HepG2 (cell line): ENCODE results near the gene TKFC. TPM values are rescaled to one million over a fixed set of nuclear protein-coding genes. Genes with fewer than 3 reads are reported as not detected.

Experiments
- CBX1 ChIP-seq: IDR thresholded peaks from one replicate; pipeline ENCODE4 v1.6.1; 2016; ENCODE audit warnings: antibody characterized with exemption, low read depth
- CC2D1A ChIP-seq: sonication (generic); formaldehyde crosslinking; IDR thresholded peaks from 2 replicates; pipeline ENCODE4 v1.8.1; 2023; ENCODE audit warnings: mild to moderate bottlenecking, missing genetic modification reagents
- FOSL1 ChIP-seq: sonication (generic); formaldehyde crosslinking; IDR thresholded peaks from 2 replicates; pipeline ENCODE4 v1.9.0; 2021; ENCODE audit warnings: missing genetic modification reagents, borderline replicate concordance
- GTF3A ChIP-seq: sonication (generic); formaldehyde crosslinking; conservative IDR thresholded peaks from 2 replicates; pipeline ENCODE4 v1.4.0; 2020; ENCODE audit warnings: mild to moderate bottlenecking, missing genetic modification reagents
- HNRNPK ChIP-seq: fragments of 200-400 bp; formaldehyde crosslinking; IDR thresholded peaks from 2 replicates; pipeline ENCODE4 v1.6.1; 2018; ENCODE audit warnings: low read length, low read depth, moderate library complexity, mild to moderate bottlenecking; ENCODE audit not compliant: poor library complexity, severe bottlenecking
- HNRNPLL ChIP-seq: fragments of 200-400 bp; formaldehyde crosslinking; IDR thresholded peaks from 2 replicates; pipeline ENCODE4 v1.6.1; 2017; ENCODE audit warnings: mild to moderate bottlenecking, low read depth, low read length; ENCODE audit not compliant: poor library complexity, severe bottlenecking
- JUNB ChIP-seq: sonication (generic); formaldehyde crosslinking; IDR thresholded peaks from 2 replicates; pipeline ENCODE4 v1.8.0; 2022; ENCODE audit warnings: missing genetic modification reagents, mild to moderate bottlenecking, borderline replicate concordance
- KDM1A ChIP-seq: IDR thresholded peaks from 2 replicates; pipeline ENCODE4 v1.6.1; 2016; ENCODE audit warnings: missing compliant biosample characterization
- MTA1 ChIP-seq: sonication (generic); formaldehyde crosslinking; IDR thresholded peaks from 2 replicates; pipeline ENCODE4 v1.4.0; 2020; ENCODE audit warnings: missing genetic modification reagents, mild to moderate bottlenecking, borderline replicate concordance
- POLR2G ChIP-seq: fragments of 200-400 bp; formaldehyde crosslinking; IDR thresholded peaks from 2 replicates; pipeline ENCODE4 v1.6.1; 2018; ENCODE audit warnings: mild to moderate bottlenecking, low read depth, low read length, moderate library complexity
- XRCC5 ChIP-seq: fragments of 200-400 bp; formaldehyde crosslinking; optimal IDR thresholded peaks from 2 replicates; pipeline ENCODE3; 2017; ENCODE audit warnings: mild to moderate bottlenecking, low read length
- ZC3H13 ChIP-seq: sonication (generic); formaldehyde crosslinking; IDR thresholded peaks from 2 replicates; pipeline ENCODE4 v1.8.1; 2023; ENCODE audit warnings: mild to moderate bottlenecking, missing genetic modification reagents, moderate library complexity
- ZMYM3 ChIP-seq: sonication (generic); formaldehyde crosslinking; IDR thresholded peaks from 2 replicates; pipeline ENCODE4 v1.5.1; 2020; ENCODE audit warnings: mild to moderate bottlenecking, missing genetic modification reagents
- ZNF205 ChIP-seq: IDR thresholded peaks from 2 replicates; pipeline ENCODE4 v1.6.1; 2018; ENCODE audit warnings: missing biosample characterization, missing genetic modification reagents
- ZNF256 ChIP-seq: sonication (generic); formaldehyde crosslinking; conservative IDR thresholded peaks from 2 replicates; pipeline ENCODE4 v1.4.0; 2020; ENCODE audit warnings: missing genetic modification reagents
- ZNF430 ChIP-seq: sonication (generic); formaldehyde crosslinking; IDR thresholded peaks from 2 replicates; pipeline ENCODE4 v1.9.0; 2021; ENCODE audit warnings: mild to moderate bottlenecking, missing genetic modification reagents
- ZNF432 ChIP-seq: sonication (generic); formaldehyde crosslinking; IDR thresholded peaks from 2 replicates; pipeline ENCODE4 v1.5.0; 2020; ENCODE audit warnings: missing genetic modification reagents, mild to moderate bottlenecking, borderline replicate concordance
- ZNF468 ChIP-seq: sonication (generic); formaldehyde crosslinking; IDR thresholded peaks from 2 replicates; pipeline ENCODE4 v1.8.0; 2022; ENCODE audit warnings: mild to moderate bottlenecking, moderate library complexity, missing genetic modification reagents
- polyA plus RNA-seq, 8 experiments: library from polyadenylated mRNA; depleted of rRNA in 3 of 8; stranded (reverse) in 7 of 8; unstranded in 1 of 8; fragments of >200 nt; fragmentation: Illumina TruSeq in 4 of 8; extraction: Trizol in 4 of 8; gene quantifications; 2 replicates each; pipeline versions ENCODE4 v1.2.1 to v1.2.3, GENCODE V29; 2011 to 2016; ENCODE audit warnings: low read depth in 4 of 8, missing spikeins in 1 of 8, mixed read lengths in 1 of 8; ENCODE audit not compliant: insufficient read depth in 1 of 8
- total RNA-seq, 5 experiments: library from RNA; depleted of rRNA; stranded (reverse); fragments of >200 nt; fragmentation: Illumina TruSeq; extraction: Trizol; gene quantifications; 2 replicates each; pipeline ENCODE4 v1.2.3, GENCODE V29; 2016; ENCODE audit warnings: low read depth in 1 of 5
- TF ChIP-seq, protein P1 (sequence below): sonication (generic); formaldehyde crosslinking; conservative IDR thresholded peaks from 2 replicates; pipeline ENCODE4 v1.4.0; 2020; ENCODE audit warnings: mild to moderate bottlenecking, missing genetic modification reagents, moderate library complexity
- TF ChIP-seq, protein P2 (sequence below): sonication (generic); formaldehyde crosslinking; conservative IDR thresholded peaks from 2 replicates; pipeline ENCODE4 v1.8.0; 2022; ENCODE audit warnings: low read depth, missing genetic modification reagents
- TF ChIP-seq, protein P3 (sequence below): sonication (generic); formaldehyde crosslinking; IDR thresholded peaks from 2 replicates; pipeline ENCODE4 v1.5.0; 2020; ENCODE audit warnings: missing genetic modification reagents
- TF ChIP-seq, protein P4 (sequence below): sonication (generic); formaldehyde crosslinking; IDR thresholded peaks from 2 replicates; pipeline ENCODE4 v1.8.0; 2022; ENCODE audit warnings: mild to moderate bottlenecking, missing genetic modification reagents, moderate library complexity

TKFC gene
- total and polyA plus RNA-seq, 2 of the 13 experiments (the other 11 are each of a cell fraction or from before 2014, with no cell fraction given), result 147 to 197 TPM

GRCh38 chr11:61334434-61335354 lies 1.7 kb downstream of the TKFC start (continued):
- TF ChIP-seq, protein P1, sequence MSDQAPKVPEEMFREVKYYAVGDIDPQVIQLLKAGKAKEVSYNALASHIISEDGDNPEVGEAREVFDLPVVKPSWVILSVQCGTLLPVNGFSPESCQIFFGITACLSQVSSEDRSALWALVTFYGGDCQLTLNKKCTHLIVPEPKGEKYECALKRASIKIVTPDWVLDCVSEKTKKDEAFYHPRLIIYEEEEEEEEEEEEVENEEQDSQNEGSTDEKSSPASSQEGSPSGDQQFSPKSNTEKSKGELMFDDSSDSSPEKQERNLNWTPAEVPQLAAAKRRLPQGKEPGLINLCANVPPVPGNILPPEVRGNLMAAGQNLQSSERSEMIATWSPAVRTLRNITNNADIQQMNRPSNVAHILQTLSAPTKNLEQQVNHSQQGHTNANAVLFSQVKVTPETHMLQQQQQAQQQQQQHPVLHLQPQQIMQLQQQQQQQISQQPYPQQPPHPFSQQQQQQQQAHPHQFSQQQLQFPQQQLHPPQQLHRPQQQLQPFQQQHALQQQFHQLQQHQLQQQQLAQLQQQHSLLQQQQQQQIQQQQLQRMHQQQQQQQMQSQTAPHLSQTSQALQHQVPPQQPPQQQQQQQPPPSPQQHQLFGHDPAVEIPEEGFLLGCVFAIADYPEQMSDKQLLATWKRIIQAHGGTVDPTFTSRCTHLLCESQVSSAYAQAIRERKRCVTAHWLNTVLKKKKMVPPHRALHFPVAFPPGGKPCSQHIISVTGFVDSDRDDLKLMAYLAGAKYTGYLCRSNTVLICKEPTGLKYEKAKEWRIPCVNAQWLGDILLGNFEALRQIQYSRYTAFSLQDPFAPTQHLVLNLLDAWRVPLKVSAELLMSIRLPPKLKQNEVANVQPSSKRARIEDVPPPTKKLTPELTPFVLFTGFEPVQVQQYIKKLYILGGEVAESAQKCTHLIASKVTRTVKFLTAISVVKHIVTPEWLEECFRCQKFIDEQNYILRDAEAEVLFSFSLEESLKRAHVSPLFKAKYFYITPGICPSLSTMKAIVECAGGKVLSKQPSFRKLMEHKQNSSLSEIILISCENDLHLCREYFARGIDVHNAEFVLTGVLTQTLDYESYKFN (CRISPR knock-in tag), result peak; percentile 78
- TF ChIP-seq POLR2G (peak; percentile 72), JUNB (CRISPR knock-in tag) (no peak), GTF3A (CRISPR knock-in tag) (no peak), CC2D1A (CRISPR knock-in tag) (no peak), HNRNPLL (no peak), ZNF430 (no peak; the same call in 1 of the 2 replicates), ZNF256 (CRISPR knock-in tag) (no peak), MTA1 (CRISPR knock-in tag) (no peak), ZNF205 (CRISPR knock-in tag) (peak; percentile 40; the same call in 1 of the 2 replicates), ZNF468 (CRISPR knock-in tag) (0 out of 2 replicates have a peak, but pooled peaks have one; percentile 70), ZMYM3 (CRISPR knock-in tag) (no peak), FOSL1 (CRISPR knock-in tag) (peak; percentile 53; the same call in 1 of the 2 replicates), CBX1 (no peak), ZC3H13 (CRISPR knock-in tag) (0 out of 2 replicates have a peak, but pooled peaks have one; percentile 68), KDM1A (no peak), ZNF432 (CRISPR knock-in tag) (no peak), HNRNPK (no peak), XRCC5 (peak; percentile 33)
- TF ChIP-seq, protein P2, sequence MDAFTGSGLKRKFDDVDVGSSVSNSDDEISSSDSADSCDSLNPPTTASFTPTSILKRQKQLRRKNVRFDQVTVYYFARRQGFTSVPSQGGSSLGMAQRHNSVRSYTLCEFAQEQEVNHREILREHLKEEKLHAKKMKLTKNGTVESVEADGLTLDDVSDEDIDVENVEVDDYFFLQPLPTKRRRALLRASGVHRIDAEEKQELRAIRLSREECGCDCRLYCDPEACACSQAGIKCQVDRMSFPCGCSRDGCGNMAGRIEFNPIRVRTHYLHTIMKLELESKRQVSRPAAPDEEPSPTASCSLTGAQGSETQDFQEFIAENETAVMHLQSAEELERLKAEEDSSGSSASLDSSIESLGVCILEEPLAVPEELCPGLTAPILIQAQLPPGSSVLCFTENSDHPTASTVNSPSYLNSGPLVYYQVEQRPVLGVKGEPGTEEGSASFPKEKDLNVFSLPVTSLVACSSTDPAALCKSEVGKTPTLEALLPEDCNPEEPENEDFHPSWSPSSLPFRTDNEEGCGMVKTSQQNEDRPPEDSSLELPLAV (CRISPR knock-in tag), result no peak
- TF ChIP-seq, protein P3, sequence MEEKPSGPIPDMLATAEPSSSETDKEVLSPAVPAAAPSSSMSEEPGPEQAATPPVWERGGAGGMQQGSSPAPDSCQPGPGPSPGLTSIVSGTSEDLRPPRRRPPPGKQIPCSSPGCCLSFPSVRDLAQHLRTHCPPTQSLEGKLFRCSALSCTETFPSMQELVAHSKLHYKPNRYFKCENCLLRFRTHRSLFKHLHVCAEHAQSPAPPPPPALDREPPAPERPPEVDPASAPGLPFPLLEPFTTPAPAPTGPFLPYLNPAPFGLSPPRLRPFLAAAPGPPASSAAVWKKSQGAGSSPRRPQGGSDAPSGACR (CRISPR knock-in tag), result peak; percentile 73
- TF ChIP-seq, protein P4, sequence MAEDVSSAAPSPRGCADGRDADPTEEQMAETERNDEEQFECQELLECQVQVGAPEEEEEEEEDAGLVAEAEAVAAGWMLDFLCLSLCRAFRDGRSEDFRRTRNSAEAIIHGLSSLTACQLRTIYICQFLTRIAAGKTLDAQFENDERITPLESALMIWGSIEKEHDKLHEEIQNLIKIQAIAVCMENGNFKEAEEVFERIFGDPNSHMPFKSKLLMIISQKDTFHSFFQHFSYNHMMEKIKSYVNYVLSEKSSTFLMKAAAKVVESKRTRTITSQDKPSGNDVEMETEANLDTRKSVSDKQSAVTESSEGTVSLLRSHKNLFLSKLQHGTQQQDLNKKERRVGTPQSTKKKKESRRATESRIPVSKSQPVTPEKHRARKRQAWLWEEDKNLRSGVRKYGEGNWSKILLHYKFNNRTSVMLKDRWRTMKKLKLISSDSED (CRISPR knock-in tag), result no peak; the same call in 1 of the 2 replicates
